NT2/D1 (cell line): ENCODE results near the gene RNF186.

Source experiments
- YY1 ChIP-seq: IDR thresholded peaks from 2 replicates; pipeline ENCODE4 v1.6.1; 2011; ENCODE audit not compliant: insufficient read length, insufficient read depth
- ZNF274 ChIP-seq: IDR thresholded peaks from 2 replicates; pipeline ENCODE4 v1.6.1; 2011; ENCODE audit warnings: mild to moderate bottlenecking, low read depth, low read length

- no peak for TF ChIP-seq YY1
- TF ChIP-seq ZNF274 = no peak
These were observed 28.1 kb downstream of the RNF186 start for GRCh38 chr1:19786988-19787423.
